ENCODE measurements around the gene C15orf39. TPM values are rescaled to one million over a fixed set of nuclear protein-coding genes. Genes with fewer than 3 reads are reported as not detected.

C15orf39 gene
- total and polyA plus RNA-seq, 2 of the 13 experiments (the other 11 are each of a cell fraction or from before 2014, with no cell fraction given) = 6.2 to 13.5 TPM

DNA sequence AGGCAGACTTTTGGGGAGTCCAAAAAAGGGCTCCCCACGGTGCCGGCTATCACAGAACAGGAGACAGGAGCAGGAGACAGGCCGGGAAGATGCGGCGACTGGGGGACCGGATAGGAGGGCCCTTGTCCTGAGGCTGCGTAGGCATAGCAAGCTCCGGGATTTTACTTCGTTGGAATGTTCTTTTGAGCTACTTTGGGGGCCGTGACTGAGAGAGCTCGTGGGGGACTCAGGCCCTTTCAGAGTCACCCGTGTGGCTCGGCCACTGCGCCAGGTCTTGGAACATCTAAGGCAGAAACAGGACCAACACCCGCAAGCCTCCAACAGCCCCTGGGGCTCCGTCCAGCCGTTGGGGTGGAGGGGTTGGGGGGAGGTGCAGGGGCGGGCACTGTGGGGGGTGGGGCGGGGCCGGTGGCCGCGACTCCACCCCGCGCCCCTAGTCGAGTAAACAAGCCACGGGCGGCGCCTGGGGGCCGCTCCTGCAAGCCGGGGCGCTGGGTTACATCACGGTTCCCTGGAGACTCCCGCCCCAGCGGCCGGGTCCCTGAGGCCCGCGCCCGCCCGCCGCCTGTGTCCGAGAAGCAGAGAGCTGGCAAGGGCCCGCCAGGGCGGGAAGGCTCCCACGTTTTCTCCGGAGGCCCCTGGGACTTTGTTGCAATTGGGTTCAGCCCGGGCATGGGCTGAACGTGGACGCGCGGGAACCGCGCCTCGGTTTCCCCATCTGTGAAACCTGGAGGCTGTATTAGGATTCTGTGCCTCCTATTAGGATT, 23.3 kb upstream of the C15orf39 start (continued):
- TF ChIP-seq, protein P1, sequence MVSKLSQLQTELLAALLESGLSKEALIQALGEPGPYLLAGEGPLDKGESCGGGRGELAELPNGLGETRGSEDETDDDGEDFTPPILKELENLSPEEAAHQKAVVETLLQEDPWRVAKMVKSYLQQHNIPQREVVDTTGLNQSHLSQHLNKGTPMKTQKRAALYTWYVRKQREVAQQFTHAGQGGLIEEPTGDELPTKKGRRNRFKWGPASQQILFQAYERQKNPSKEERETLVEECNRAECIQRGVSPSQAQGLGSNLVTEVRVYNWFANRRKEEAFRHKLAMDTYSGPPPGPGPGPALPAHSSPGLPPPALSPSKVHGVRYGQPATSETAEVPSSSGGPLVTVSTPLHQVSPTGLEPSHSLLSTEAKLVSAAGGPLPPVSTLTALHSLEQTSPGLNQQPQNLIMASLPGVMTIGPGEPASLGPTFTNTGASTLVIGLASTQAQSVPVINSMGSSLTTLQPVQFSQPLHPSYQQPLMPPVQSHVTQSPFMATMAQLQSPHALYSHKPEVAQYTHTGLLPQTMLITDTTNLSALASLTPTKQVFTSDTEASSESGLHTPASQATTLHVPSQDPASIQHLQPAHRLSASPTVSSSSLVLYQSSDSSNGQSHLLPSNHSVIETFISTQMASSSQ (IDR thresholded peaks at IDR 0.05; ENCODE audit: low read depth) = no peak
- TF ChIP-seq, protein P1 (CRISPR knock-in tag; IDR thresholded peaks at IDR 0.05; ENCODE audit: borderline replicate concordance) = 0 out of 2 replicates have a peak, but pooled peaks have one; percentile 41
- TF ChIP-seq RFXAP (CRISPR knock-in tag; IDR thresholded peaks at IDR 0.05; ENCODE audit: borderline replicate concordance) (no peak), ZNF558 (CRISPR knock-in tag; IDR thresholded peaks at IDR 0.05; ENCODE audit: borderline replicate concordance) (0 out of 2 replicates have a peak, but pooled peaks have one; percentile 23), RAD21 (CRISPR knock-in tag; IDR thresholded peaks at IDR 0.05) (peak; percentile 18; the same call in 1 of the 2 replicates), SOX13 (IDR thresholded peaks at IDR 0.05) (no peak), SOX13 (CRISPR knock-in tag; conservative IDR thresholded peaks at IDR 0.05 in 1 of 2, IDR thresholded peaks at IDR 0.05 in 1 of 2) (peak in 1 of 2 experiments; percentile 60; a peak in 1 of 4 replicates), MEIS1 (CRISPR knock-in tag; IDR thresholded peaks at IDR 0.05; ENCODE audit: borderline replicate concordance) (no peak), ZNF83 (CRISPR knock-in tag; IDR thresholded peaks at IDR 0.05; ENCODE audit: borderline replicate concordance) (no peak), BORCS8-MEF2B (CRISPR knock-in tag; IDR thresholded peaks at IDR 0.05) (0 out of 2 replicates have a peak, but pooled peaks have one; percentile 1), TBX2 (CRISPR knock-in tag; IDR thresholded peaks at IDR 0.05; ENCODE audit: borderline replicate concordance) (peak; percentile 65), ZUFSP (CRISPR knock-in tag; IDR thresholded peaks at IDR 0.05; ENCODE audit: borderline replicate concordance) (no peak), ZNF292 (CRISPR knock-in tag; IDR thresholded peaks at IDR 0.05; ENCODE audit: borderline replicate concordance, low read depth) (no peak), DZIP1 (CRISPR knock-in tag; IDR thresholded peaks at IDR 0.05) (0 out of 2 replicates have a peak, but pooled peaks have one; percentile 20), NR2F1 (CRISPR knock-in tag; IDR thresholded peaks at IDR 0.05) (no peak), ZNF547 (CRISPR knock-in tag; IDR thresholded peaks at IDR 0.05) (no peak), ZNF569 (CRISPR knock-in tag; IDR thresholded peaks at IDR 0.05; ENCODE audit: borderline replicate concordance) (no peak), KAT7 (CRISPR knock-in tag; IDR thresholded peaks at IDR 0.05; ENCODE audit: borderline replicate concordance) (no peak)
- TF ChIP-seq, protein P2, sequence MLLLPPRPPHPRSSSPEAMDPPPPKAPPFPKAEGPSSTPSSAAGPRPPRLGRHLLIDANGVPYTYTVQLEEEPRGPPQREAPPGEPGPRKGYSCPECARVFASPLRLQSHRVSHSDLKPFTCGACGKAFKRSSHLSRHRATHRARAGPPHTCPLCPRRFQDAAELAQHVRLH (CRISPR knock-in tag; IDR thresholded peaks at IDR 0.05; ENCODE audit: borderline replicate concordance, low read depth) = no peak

Measured in HepG2 (cell line).